SK-N-SH (cell line): ENCODE measurements around the gene CEP131.

Experiments used
- FOSL2 ChIP-seq: IDR thresholded peaks from 2 replicates; pipeline ENCODE4 v1.4.0; 2012; ENCODE audit warnings: low read depth, mild to moderate bottlenecking, moderate library complexity, borderline replicate concordance
- RFX5 ChIP-seq: IDR thresholded peaks from 2 replicates; pipeline ENCODE4 v1.6.1; 2012; ENCODE audit warnings: mild to moderate bottlenecking, improper control_type of control experiment, low read length

DNA sequence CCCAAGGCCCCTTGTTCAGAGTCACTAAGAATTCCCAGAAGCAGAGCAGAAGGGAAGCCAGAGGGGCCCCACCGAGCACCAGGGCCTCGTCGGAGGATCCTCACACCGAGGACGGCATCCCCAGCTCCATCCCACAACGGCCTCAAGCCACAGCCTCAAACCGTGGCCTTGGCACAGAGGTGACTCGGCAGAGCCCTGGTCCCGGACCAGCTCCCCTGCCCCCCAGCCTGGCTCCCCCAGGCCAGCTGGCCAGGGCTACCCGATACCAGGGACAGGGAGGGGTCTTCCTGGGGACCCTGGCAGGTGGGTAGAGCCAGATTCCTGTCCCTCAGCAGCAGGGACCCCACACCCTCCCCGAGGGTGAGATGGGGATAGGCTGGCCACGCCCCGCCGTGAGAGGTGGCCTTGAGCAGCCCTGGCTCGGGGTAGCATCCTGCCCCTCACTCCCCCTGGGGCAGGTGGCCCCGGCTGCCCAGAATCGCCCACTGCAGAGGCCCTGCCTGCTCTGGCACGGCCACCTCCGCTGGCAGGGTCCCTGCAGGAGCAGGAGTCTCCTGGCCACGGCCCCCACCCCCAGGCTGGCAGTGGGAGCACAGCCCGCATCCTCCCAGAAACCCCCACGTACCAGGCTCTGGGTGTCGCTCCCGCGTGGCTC is 63.0 kb downstream of the CEP131 start:
- TF ChIP-seq FOSL2, result no peak
- no peak for TF ChIP-seq RFX5
